ENCODE results near the gene WDR81. TPM values are rescaled to one million over a fixed set of nuclear protein-coding genes. Genes with fewer than 3 reads are reported as not detected.

Gene WDR81
- total and polyA plus RNA-seq, 2 donors (not counting 3 experiments of a cell fraction or from before 2014, with no cell fraction given), result 10.4 to 17.3 TPM

GRCh38 chr17:1712271-1712670, 12.2 kb upstream of the WDR81 start:
- Histone ChIP-seq H4K20me1 (replicated peaks; ENCODE audit: control insufficient read depth, extremely low read depth, insufficient read depth, low read length) (no peaks in the 10 kb centered on the region), H3K9me1 (replicated peaks; ENCODE audit: control insufficient read depth, extremely low read depth, insufficient read depth, low read length) (no peaks in the 10 kb centered on the region), H2AFZ (ENCODE audit: low read depth, low read length) (no peak overlapping the region), H3K79me2 (ENCODE audit: control insufficient read depth, insufficient read depth, low read length) (peaks cover 41% of the 10 kb centered on the region), H3K9me3 (replicated peaks; ENCODE audit: control insufficient read depth, insufficient read depth, low read length) (no peaks in the 10 kb centered on the region), H3K4me2 (ENCODE audit: insufficient read depth, low read length) (no peak overlapping the region), H3K4me1 (ENCODE audit: control insufficient read depth, extremely low read depth, insufficient read depth, low read length) (peaks cover 36% of the 10 kb centered on the region), H3K4me3 (replicated peaks in 1 of 3; ENCODE audit: insufficient read depth in 1 of 3, low read depth in 1 of 3, low read length in 3 of 3) (no peak overlapping the region), H3K27ac (ENCODE audit: insufficient read depth, low read depth, low read length) (no peak overlapping the region), H3K9ac (replicated peaks; ENCODE audit: extremely low read depth, insufficient read depth, low read length) (no peak overlapping the region), H3K27me3 (ENCODE audit: control insufficient read depth in 2 of 2, insufficient read depth in 2 of 2, low read length in 2 of 2) (no peaks in the 10 kb centered on the region), H3K36me3 (ENCODE audit: control insufficient read depth in 2 of 2, extremely low read depth in 1 of 2, insufficient read depth in 2 of 2, low read length in 2 of 2) (peaks cover 19 to 20% of the 10 kb centered on the region in 2 experiments)
- no TSS peak for BruUV-seq (replicated peaks)
- FAIRE-seq (no peak), DNase-seq (ENCODE audit: low read depth, low spot score) (no peak)
- dilution Hi-C loops (cut with MboI; ENCODE audit: extremely low pct_ligation_motif_present, low sequenced_read_pairs) (no loop called here), intact Hi-C loops (cut with micrococcal nuclease) (loop anchor here (10.0 kb wide), 2 partner anchors 147 to 623 kb away; partner anchors contain the start of genes PITPNA, SGSM2 and TSR1)
- ChIA-PET CTCF (interaction anchor here (2.8 kb wide), 1 partner anchor 63 kb away, joined by 12 read pairs; the partner anchor contains the start of gene RILP), POLR2A (interaction anchor here (0.9 kb wide), 1 partner anchor 72 kb away, joined by 3 read pairs; no protein-coding TSS in a partner anchor)
- TF ChIP-seq EZH2 (IDR thresholded peaks at IDR 0.05; ENCODE audit: borderline replicate concordance, low read depth, low read length, severe bottlenecking) (no peak), GATA2 (IDR thresholded peaks at IDR 0.05; ENCODE audit: insufficient read depth, insufficient read length, low read depth, low read length) (no peak), POLR2AphosphoS5 (IDR thresholded peaks at IDR 0.05; ENCODE audit: insufficient read depth, low read depth, low read length) (no peak), MAX (IDR thresholded peaks at IDR 0.05; ENCODE audit: insufficient read depth, insufficient read length) (no peak), JUN (IDR thresholded peaks at IDR 0.05; ENCODE audit: borderline replicate concordance, insufficient read depth, insufficient read length, low read depth) (no peak), POLR2A (IDR thresholded peaks at IDR 0.05; ENCODE audit: low read depth, low read length) (no peak), FOS (IDR thresholded peaks at IDR 0.05; ENCODE audit: borderline replicate concordance, insufficient read depth, low read length) (no peak), MYC (IDR thresholded peaks at IDR 0.05; ENCODE audit: low read depth, low read length) (no peak)
- TF ChIP-seq, protein P1, sequence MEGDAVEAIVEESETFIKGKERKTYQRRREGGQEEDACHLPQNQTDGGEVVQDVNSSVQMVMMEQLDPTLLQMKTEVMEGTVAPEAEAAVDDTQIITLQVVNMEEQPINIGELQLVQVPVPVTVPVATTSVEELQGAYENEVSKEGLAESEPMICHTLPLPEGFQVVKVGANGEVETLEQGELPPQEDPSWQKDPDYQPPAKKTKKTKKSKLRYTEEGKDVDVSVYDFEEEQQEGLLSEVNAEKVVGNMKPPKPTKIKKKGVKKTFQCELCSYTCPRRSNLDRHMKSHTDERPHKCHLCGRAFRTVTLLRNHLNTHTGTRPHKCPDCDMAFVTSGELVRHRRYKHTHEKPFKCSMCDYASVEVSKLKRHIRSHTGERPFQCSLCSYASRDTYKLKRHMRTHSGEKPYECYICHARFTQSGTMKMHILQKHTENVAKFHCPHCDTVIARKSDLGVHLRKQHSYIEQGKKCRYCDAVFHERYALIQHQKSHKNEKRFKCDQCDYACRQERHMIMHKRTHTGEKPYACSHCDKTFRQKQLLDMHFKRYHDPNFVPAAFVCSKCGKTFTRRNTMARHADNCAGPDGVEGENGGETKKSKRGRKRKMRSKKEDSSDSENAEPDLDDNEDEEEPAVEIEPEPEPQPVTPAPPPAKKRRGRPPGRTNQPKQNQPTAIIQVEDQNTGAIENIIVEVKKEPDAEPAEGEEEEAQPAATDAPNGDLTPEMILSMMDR (IDR thresholded peaks at IDR 0.05; ENCODE audit: extremely low read depth in 1 of 2, insufficient read depth in 1 of 2, low read depth in 1 of 2, low read length in 2 of 2), result no peak

Measured in endothelial cell of umbilical vein (primary cell).